ENCODE data around the gene CDK5RAP2.
"Not testable (repeated sequence)": the region's sequence is repeated elsewhere in the genome, so short reads cannot be mapped to it uniquely, and the experiment has no call there.

Gene CDK5RAP2

GRCh38 chr9:120507936-120508510 lies 71.9 kb downstream of the CDK5RAP2 start:
- H3K36me3 ChIP-seq (replicated peaks; ENCODE audit: low read depth, low read length): peaks cover 76% of the 10 kb centered on the region
- TF ChIP-seq CTCF (IDR thresholded peaks at IDR 0.05; ENCODE audit: low read depth, low read length) (no peak), EZH2phosphoT487 (IDR thresholded peaks at IDR 0.05; ENCODE audit: low read depth) (no peak)
- H2AFZ ChIP-seq (ENCODE audit: low read depth, low read length): no peak overlapping the region
- H3K27ac ChIP-seq (ENCODE audit: low read length): no peak overlapping the region
- H3K4me3 ChIP-seq (ENCODE audit: low read length): no peak overlapping the region
- H3K27me3 ChIP-seq (ENCODE audit: low read depth, low read length): no peaks in the 10 kb centered on the region
- no peak overlapping the region for H3K9ac ChIP-seq (ENCODE audit: low read length)
- peaks cover 9% of the 10 kb centered on the region; the same call in 1 of the 2 replicates for H4K20me1 ChIP-seq (ENCODE audit: insufficient read depth, low read length)
- no peak overlapping the region for H3K4me2 ChIP-seq (ENCODE audit: low read length)
- no peaks in the 10 kb centered on the region for H3K4me1 ChIP-seq (ENCODE audit: low read length)
- H3K79me2 ChIP-seq (ENCODE audit: low read length): no peaks in the 10 kb centered on the region
- peaks cover 6% of the 10 kb centered on the region; the same call in 1 of the 2 replicates for H3K9me3 ChIP-seq (ENCODE audit: insufficient read depth, low read length)

- no peak overlapping the region for H2AFZ ChIP-seq (ENCODE audit: low read depth, low read length)
- TF ChIP-seq EZH2phosphoT487 (IDR thresholded peaks at IDR 0.05; ENCODE audit: low read depth) (no peak), CTCF (IDR thresholded peaks at IDR 0.05; ENCODE audit: low read depth, low read length) (no peak)
- H3K9ac ChIP-seq (ENCODE audit: low read length): no peak overlapping the region
- H3K4me2 ChIP-seq (ENCODE audit: low read length): no peak overlapping the region
- H3K4me1 ChIP-seq (ENCODE audit: low read length): no peaks in the 10 kb centered on the region
- no peaks in the 10 kb centered on the region for H3K27me3 ChIP-seq (ENCODE audit: low read depth, low read length)
- peaks cover 6% of the 10 kb centered on the region; the same call in 1 of the 2 replicates for H3K9me3 ChIP-seq (ENCODE audit: insufficient read depth, low read length)
- H3K4me3 ChIP-seq (ENCODE audit: low read length): no peak overlapping the region
- no peak overlapping the region for H3K27ac ChIP-seq (ENCODE audit: low read length)
- no peaks in the 10 kb centered on the region for H3K79me2 ChIP-seq (ENCODE audit: low read length)
- peaks cover 12% of the 10 kb centered on the region; the same call in 1 of the 2 replicates for H4K20me1 ChIP-seq (ENCODE audit: insufficient read depth, low read length)
- peaks cover 72% of the 10 kb centered on the region for H3K36me3 ChIP-seq (replicated peaks; ENCODE audit: low read depth, low read length)
Measured at GRCh38 chr9:120505186-120505585, 74.8 kb downstream of the CDK5RAP2 start.

GRCh38 chr9:120500733-120501132 lies 79.2 kb downstream of the CDK5RAP2 start:
- Histone ChIP-seq H3K9me3 (ENCODE audit: insufficient read depth, low read length) (no peaks in the 10 kb centered on the region), H3K36me3 (replicated peaks; ENCODE audit: low read depth, low read length) (peaks cover 38% of the 10 kb centered on the region), H3K27me3 (ENCODE audit: low read depth, low read length) (no peaks in the 10 kb centered on the region), H3K9ac (ENCODE audit: low read length) (no peak overlapping the region), H3K4me2 (ENCODE audit: low read length) (no peak overlapping the region), H3K4me3 (ENCODE audit: low read length) (no peak overlapping the region), H3K27ac (ENCODE audit: low read length) (no peak overlapping the region), H3K79me2 (ENCODE audit: low read length) (no peaks in the 10 kb centered on the region), H4K20me1 (ENCODE audit: insufficient read depth, low read length) (peaks cover 9% of the 10 kb centered on the region; the same call in 1 of the 2 replicates), H2AFZ (ENCODE audit: low read depth, low read length) (no peak overlapping the region), H3K4me1 (ENCODE audit: low read length) (no peaks in the 10 kb centered on the region)
- TF ChIP-seq CTCF (IDR thresholded peaks at IDR 0.05; ENCODE audit: low read depth, low read length): no peak
- no peak for TF ChIP-seq EZH2phosphoT487 (IDR thresholded peaks at IDR 0.05; ENCODE audit: low read depth)

GRCh38 chr9:120497865-120498264 lies 82.1 kb downstream of the CDK5RAP2 start:
- H3K27ac ChIP-seq (ENCODE audit: low read length); H3K9ac ChIP-seq (ENCODE audit: low read length); H3K9me3 ChIP-seq (ENCODE audit: insufficient read depth, low read length); H3K4me2 ChIP-seq (ENCODE audit: low read length); H3K4me3 ChIP-seq (ENCODE audit: low read length); H2AFZ ChIP-seq (ENCODE audit: low read depth, low read length); H4K20me1 ChIP-seq (ENCODE audit: insufficient read depth, low read length); H3K79me2 ChIP-seq (ENCODE audit: low read length); H3K27me3 ChIP-seq (ENCODE audit: low read depth, low read length); H3K4me1 ChIP-seq (ENCODE audit: low read length): not testable (repeated sequence)
- H3K36me3 ChIP-seq (replicated peaks; ENCODE audit: low read depth, low read length): peaks cover 29% of the 10 kb centered on the region

GRCh38 chr9:120496438-120496837 lies 83.5 kb downstream of the CDK5RAP2 start:
- H3K9me3 ChIP-seq (ENCODE audit: insufficient read depth, low read length); H3K27me3 ChIP-seq (ENCODE audit: low read depth, low read length); H3K79me2 ChIP-seq (ENCODE audit: low read length); H3K9ac ChIP-seq (ENCODE audit: low read length); H4K20me1 ChIP-seq (ENCODE audit: insufficient read depth, low read length); H3K4me3 ChIP-seq (ENCODE audit: low read length); H3K4me2 ChIP-seq (ENCODE audit: low read length); H2AFZ ChIP-seq (ENCODE audit: low read depth, low read length); H3K27ac ChIP-seq (ENCODE audit: low read length); H3K4me1 ChIP-seq (ENCODE audit: low read length): not testable (repeated sequence)
- H3K36me3 ChIP-seq (replicated peaks; ENCODE audit: low read depth, low read length): peaks cover 16% of the 10 kb centered on the region
